H1 (cell line): ENCODE results near the gene LEMD2. TPM values are rescaled to one million over a fixed set of nuclear protein-coding genes. Genes with fewer than 3 reads are reported as not detected.

ENCODE experiments used
- CTCF ChIA-PET: fragments of 300-600 bp; sonication (Branson Sonifier 250); formaldehyde crosslinking; loops from one replicate; lab custom pipeline; 2021; ENCODE audit not compliant: partially characterized antibody; lab: Charles Lee
- POLR2A ChIA-PET: fragments of 300-600 bp; sonication (Branson Sonifier 250); formaldehyde crosslinking; loops from one replicate; lab custom pipeline; 2021; ENCODE audit warnings: inconsistent platforms; ENCODE audit not compliant: partially characterized antibody; lab: Charles Lee
- DNase-seq, 2 experiments: peaks; one replicate each; pipeline versions ENCODE4 v3.0.0 to v3.0.0-alpha.2; 2010 to 2022; ENCODE audit warnings: low spot score in 2 of 2, low read depth in 1 of 2, mixed read lengths in 1 of 2
- FAIRE-seq: peaks from 2 replicates; lab custom pipeline; 2011; peaks lifted over from hg19 to GRCh38; lab: Jason Lieb, UNC
- H2AFZ ChIP-seq: 2 replicates; pipeline ENCODE4 v1.8.1; 2012; ENCODE audit warnings: low read length, inconsistent platforms
- H2AK5ac ChIP-seq: 2 replicates; pipeline ENCODE4 v1.6.1; 2013; ENCODE audit warnings: low read depth, low read length
- H2BK120ac ChIP-seq: replicated peaks from 2 replicates; pipeline ENCODE3; 2013; ENCODE audit warnings: low read depth, low read length, inconsistent platforms
- H2BK12ac ChIP-seq: 2 replicates; pipeline ENCODE4 v1.6.1; 2013; ENCODE audit warnings: low read depth, low read length
- H2BK15ac ChIP-seq: 2 replicates; pipeline ENCODE4 v1.6.1; 2013; ENCODE audit warnings: low read length
- H2BK20ac ChIP-seq: 2 replicates; pipeline ENCODE4 v1.6.1; 2013; ENCODE audit warnings: low read length
- H2BK5ac ChIP-seq: 2 replicates; pipeline ENCODE4 v1.6.1; 2013; ENCODE audit warnings: low read depth, low read length
- H3K14ac ChIP-seq: 2 replicates; pipeline ENCODE4 v1.6.1; 2013; ENCODE audit warnings: inconsistent platforms; ENCODE audit not compliant: insufficient read length
- H3K18ac ChIP-seq: 2 replicates; pipeline ENCODE4 v1.6.1; 2013; ENCODE audit warnings: low read length; ENCODE audit errors: extremely low read depth
- H3K23ac ChIP-seq: 2 replicates; pipeline ENCODE4 v1.6.1; 2013; ENCODE audit warnings: inconsistent platforms; ENCODE audit not compliant: insufficient read length
- H3K23me2 ChIP-seq: 2 replicates; pipeline ENCODE4 v1.6.1; 2013; ENCODE audit warnings: low read depth, low read length
- H3K27ac ChIP-seq: 2 replicates; pipeline ENCODE4 v1.6.1; 2011; ENCODE audit warnings: low read depth, low read length, inconsistent platforms
- H3K27me3 ChIP-seq, 4 experiments: replicated peaks in 1 of 4; 1 replicate in 1 of 4; 2 replicates in 3 of 4; pipeline versions ENCODE4 v1.6.1 to v1.8.1; 2011 to 2013; ENCODE audit warnings: low read length in 3 of 4, mild to moderate bottlenecking in 3 of 4, inconsistent platforms in 2 of 4, mixed read lengths in 2 of 4, moderate library complexity in 1 of 4; ENCODE audit not compliant: control insufficient read depth in 3 of 4, insufficient read depth in 3 of 4; ENCODE audit errors: extremely low read depth in 1 of 4
- H3K36me3 ChIP-seq, 4 experiments: 2 replicates each; pipeline versions ENCODE4 v1.6.1 to v1.8.1; 2011 to 2013; ENCODE audit warnings: mild to moderate bottlenecking in 4 of 4, low read length in 3 of 4, moderate library complexity in 2 of 4, control low read depth in 1 of 4, inconsistent platforms in 1 of 4; ENCODE audit not compliant: insufficient read depth in 4 of 4, control insufficient read depth in 2 of 4
- H3K4ac ChIP-seq: replicated peaks from 2 replicates; pipeline ENCODE3; 2013; ENCODE audit warnings: low read length, low read depth, mixed read lengths, inconsistent platforms; ENCODE audit not compliant: insufficient read length
- H3K4me1 ChIP-seq, 4 experiments: replicated peaks in 1 of 4; 1 replicate in 1 of 4; 2 replicates in 3 of 4; pipeline versions ENCODE4 v1.6.1 to v1.8.1; 2011 to 2013; ENCODE audit warnings: low read length in 3 of 4, inconsistent platforms in 2 of 4, mixed read lengths in 1 of 4; ENCODE audit not compliant: insufficient read depth in 4 of 4, control insufficient read depth in 3 of 4
- H3K4me2 ChIP-seq, 2 experiments: 2 replicates each; pipeline versions ENCODE4 v1.6.1 to v1.8.1; 2011 to 2013; ENCODE audit warnings: low read depth in 2 of 2, low read length in 2 of 2, control low read depth in 1 of 2, inconsistent platforms in 1 of 2, mild to moderate bottlenecking in 1 of 2; ENCODE audit not compliant: insufficient read depth in 1 of 2
- H3K4me3 ChIP-seq, 4 experiments: fragments of 200-600, 300-600 bp in 1 of 4; sonication (generic), shearing (Covaris generic), sonication (Bioruptor Twin) in 1 of 4; 2 replicates each; pipeline versions ENCODE4 v1.5.1 to v1.8.1; 2011 to 2016; ENCODE audit warnings: low read length in 4 of 4, low read depth in 3 of 4, control low read depth in 2 of 4, inconsistent platforms in 2 of 4, mild to moderate bottlenecking in 2 of 4, mixed read lengths in 1 of 4, moderate library complexity in 1 of 4; ENCODE audit not compliant: insufficient read depth in 2 of 4; ENCODE audit errors: extremely low read depth in 1 of 4
- H3K56ac ChIP-seq: replicated peaks from 2 replicates; pipeline ENCODE3; 2013; ENCODE audit warnings: low read depth, mild to moderate bottlenecking, mixed read lengths, low read length, inconsistent platforms; ENCODE audit not compliant: insufficient read length
- H3K79me1 ChIP-seq: 2 replicates; pipeline ENCODE4 v1.6.1; 2013; ENCODE audit warnings: low read depth, low read length, control low read depth
- H3K79me2 ChIP-seq, 2 experiments: 2 replicates each; pipeline versions ENCODE4 v1.6.1 to v1.8.1; 2012 to 2013; ENCODE audit warnings: low read length in 2 of 2, mild to moderate bottlenecking in 2 of 2, inconsistent platforms in 1 of 2; ENCODE audit not compliant: insufficient read depth in 2 of 2, control insufficient read depth in 1 of 2
- H3K9ac ChIP-seq, 4 experiments: replicated peaks in 1 of 4; 1 replicate in 1 of 4; 2 replicates in 3 of 4; pipeline versions ENCODE4 v1.6.1 to v1.8.1; 2011 to 2013; ENCODE audit warnings: low read depth in 3 of 4, low read length in 3 of 4, control low read depth in 2 of 4, mild to moderate bottlenecking in 2 of 4, moderate library complexity in 2 of 4, inconsistent platforms in 1 of 4; ENCODE audit errors: extremely low read depth in 1 of 4
- H3K9me3 ChIP-seq, 2 experiments: 2 replicates each; pipeline versions ENCODE4 v1.6.1 to v1.8.1; 2012 to 2013; ENCODE audit warnings: mild to moderate bottlenecking in 2 of 2, moderate library complexity in 2 of 2, control low read depth in 1 of 2, inconsistent platforms in 1 of 2, low read depth in 1 of 2, low read length in 1 of 2, mixed read lengths in 1 of 2; ENCODE audit not compliant: insufficient read depth in 2 of 2
- H4K20me1 ChIP-seq, 2 experiments: replicated peaks in 1 of 2; 2 replicates each; pipeline versions ENCODE3 to v1.8.1; 2011 to 2013; ENCODE audit warnings: inconsistent platforms in 2 of 2, low read length in 2 of 2, mild to moderate bottlenecking in 1 of 2; ENCODE audit not compliant: insufficient read depth in 2 of 2, control insufficient read depth in 1 of 2
- H4K5ac ChIP-seq: 2 replicates; pipeline ENCODE4 v1.6.1; 2013; ENCODE audit warnings: low read length, low read depth, mixed read lengths, inconsistent platforms; ENCODE audit not compliant: insufficient read length
- H4K8ac ChIP-seq: 2 replicates; pipeline ENCODE4 v1.8.0; 2013; ENCODE audit warnings: mild to moderate bottlenecking, moderate library complexity, low read length, inconsistent platforms; ENCODE audit not compliant: insufficient read depth; ENCODE audit errors: extremely low read depth
- H4K91ac ChIP-seq: replicated peaks from 2 replicates; pipeline ENCODE3; 2013; ENCODE audit warnings: low read length, mixed read lengths, inconsistent platforms; ENCODE audit not compliant: insufficient read length
- CBX8 ChIP-seq: fragments of 300-800, 300-1000 bp; sonication (generic); IDR thresholded peaks from 2 replicates; pipeline ENCODE4 v1.7.1; 2016; ENCODE audit warnings: low read depth, low read length, borderline replicate concordance
- CTBP2 ChIP-seq: IDR thresholded peaks from 2 replicates; pipeline ENCODE4 v1.7.0; 2011; ENCODE audit warnings: borderline replicate concordance, mild to moderate bottlenecking, moderate library complexity, mixed read lengths, low read length; ENCODE audit not compliant: insufficient read depth, insufficient read length
- HDAC6 ChIP-seq: IDR thresholded peaks from one replicate; pipeline ENCODE4 v1.7.1; 2012; ENCODE audit warnings: low read depth, mild to moderate bottlenecking, inconsistent platforms, low read length, moderate library complexity
- JUN ChIP-seq: IDR thresholded peaks from 2 replicates; pipeline ENCODE4 v1.6.1; 2011; ENCODE audit warnings: low read depth, mild to moderate bottlenecking, improper control_type of control experiment, low read length
- NANOG ChIP-seq: IDR thresholded peaks from 2 replicates; pipeline ENCODE4 v1.6.1; 2011; ENCODE audit warnings: low read length, low read depth, mild to moderate bottlenecking, inconsistent platforms; ENCODE audit not compliant: insufficient read depth, poor library complexity, severe bottlenecking
- RAD21 ChIP-seq, 2 experiments: IDR thresholded peaks in 1 of 2; conservative IDR thresholded peaks in 1 of 2; 2 replicates each; pipeline ENCODE4 v1.6.1; 2011; ENCODE audit warnings: low read depth in 2 of 2, low read length in 2 of 2, improper control_type of control experiment in 1 of 2, inconsistent platforms in 1 of 2, mild to moderate bottlenecking in 1 of 2, moderate library complexity in 1 of 2
- SIRT6 ChIP-seq: IDR thresholded peaks from one replicate; pipeline ENCODE4 v1.7.1; 2012; ENCODE audit warnings: low read length, inconsistent platforms
- SIX5 ChIP-seq: IDR thresholded peaks from 2 replicates; pipeline ENCODE4 v1.6.1; 2011; ENCODE audit warnings: mild to moderate bottlenecking, low read depth, low read length
- SUZ12 ChIP-seq: fragments of 200-600 bp; sonication (generic); IDR thresholded peaks from 2 replicates; pipeline ENCODE4 v1.6.1; 2012; ENCODE audit warnings: mild to moderate bottlenecking, inconsistent platforms, low read length, moderate library complexity, mixed read lengths
- ZNF274 ChIP-seq: IDR thresholded peaks from 2 replicates; pipeline ENCODE4 v1.7.0; 2012; ENCODE audit warnings: low read length, borderline replicate concordance; ENCODE audit errors: extremely low read depth
- WGBS, 2 experiments: shearing (Covaris generic) in 1 of 2; methylation state at CpG; one replicate each; pipeline versions ENCODE4 v1.1.6 to v1.1.7; 2013 to 2015; ENCODE audit warnings: low lambda C conversion rate in 2 of 2, mixed read lengths in 2 of 2, inconsistent platforms in 1 of 2, low coverage in 1 of 2, missing lambda C conversion rate in 1 of 2; ENCODE audit not compliant: insufficient replicate concordance in 2 of 2, insufficient coverage in 1 of 2, insufficient read length in 1 of 2; ENCODE audit errors: extremely low coverage in 1 of 2, missing lambda C conversion rate in 1 of 2; 5-methylcytosine and 5-hydroxymethylcytosine counted together
- polyA plus RNA-seq, 7 experiments: library from polyadenylated mRNA; depleted of rRNA in 3 of 7; stranded (reverse) in 5 of 7; unstranded in 2 of 7; fragments of >200 nt in 5 of 7; fragments of 200-250 nt in 2 of 7; gene quantifications; 1 replicate in 5 of 7; 2 replicates in 1 of 7; 4 replicates in 1 of 7; pipeline versions ENCODE4 v1.2.1 to v1.2.3, GENCODE V29; 2011 to 2013; ENCODE audit warnings: missing spikeins in 2 of 7, mixed read lengths in 2 of 7
- total RNA-seq: library from RNA; stranded (reverse); fragmentation: NEBNext Ultra II Directional; extraction: Animal tissue kit (Norgen Biotek cat#: 25700); gene quantifications from 2 replicates; pipeline ENCODE4 v1.2.1, GENCODE V29; 2021

LEMD2 gene
- total and polyA plus RNA-seq, 2 of the 8 experiments (the other 6 are each of a cell fraction or from before 2014, with no cell fraction given), result 32.7 to 57.3 TPM

DNA sequence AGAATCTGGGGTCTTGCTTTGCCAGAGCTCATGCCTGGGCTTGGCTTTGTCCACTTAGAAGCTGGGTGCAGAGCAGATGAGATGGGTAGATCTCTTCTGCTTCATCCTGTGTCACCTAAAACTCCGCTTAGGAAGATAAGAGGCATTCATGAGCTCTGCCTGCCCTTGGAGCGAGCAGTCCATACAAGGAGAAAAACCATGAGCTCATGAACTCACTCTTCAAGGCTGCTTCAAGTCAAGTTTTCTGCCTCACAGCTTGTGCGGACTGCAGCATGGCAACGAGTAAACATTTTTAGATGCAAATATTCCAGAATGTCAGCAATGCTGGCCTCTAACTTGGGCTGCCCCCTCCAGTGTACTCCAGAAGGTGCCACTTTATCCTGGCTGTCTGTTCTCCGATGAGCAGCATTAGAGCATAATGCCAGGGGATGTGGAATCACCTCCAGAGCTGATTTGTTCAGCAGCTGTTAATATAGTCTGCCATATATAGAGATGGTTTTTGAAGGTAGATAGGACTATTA lies 66.8 kb downstream of the LEMD2 start:
- H2AK5ac ChIP-seq, result no peak overlapping the region
- no peak overlapping the region for H4K91ac ChIP-seq
- WGBS, 2 experiments, result 93% methylated on average over 5 of the region's 5 CpGs; no CpG with 5 or more reads in 1 of the 2 experiments
- H3K4me1 ChIP-seq, result peaks cover 2 to 8% (median 4%) of the 10 kb centered on the region in 4 experiments; a peak in 6 of 7 replicates
- H3K14ac ChIP-seq, result no peak overlapping the region
- no peaks in the 10 kb centered on the region for H3K9me3 ChIP-seq
- ChIA-PET CTCF (interaction anchor here (0.7 to 3.5 kb wide), 10 partner anchors 10 to 333 kb away, joined by 3 to 14 read pairs (median 4); partner anchors contain the start of gene UQCC2), POLR2A (interaction anchor here (2.8 kb wide), 1 partner anchor 11 kb away, joined by 15 read pairs; the partner anchor contains the start of gene UQCC2)
- H3K56ac ChIP-seq, result no peak overlapping the region
- H3K23ac ChIP-seq, result no peak overlapping the region
- H4K5ac ChIP-seq, result no peak overlapping the region
- no peak overlapping the region for H2BK12ac ChIP-seq
- H3K4me3 ChIP-seq, result no peak overlapping the region
- H3K79me1 ChIP-seq, result no peaks in the 10 kb centered on the region
- H2BK5ac ChIP-seq, result no peak overlapping the region
- H3K4me2 ChIP-seq, result no peak overlapping the region
- no peak overlapping the region for H2BK120ac ChIP-seq
- no peaks in the 10 kb centered on the region for H3K27me3 ChIP-seq
- no peak overlapping the region for H2BK20ac ChIP-seq
- H4K8ac ChIP-seq, result no peak overlapping the region
- no peak overlapping the region for H3K9ac ChIP-seq
- no peak overlapping the region for H2AFZ ChIP-seq
- no peaks in the 10 kb centered on the region for H3K36me3 ChIP-seq
- no peak overlapping the region for H3K18ac ChIP-seq
- no peaks in the 10 kb centered on the region for H4K20me1 ChIP-seq
- no peak overlapping the region for H3K27ac ChIP-seq
- H3K4ac ChIP-seq, result no peak overlapping the region
- DNase-seq, result no peak
- no peak overlapping the region for H2BK15ac ChIP-seq
- H3K23me2 ChIP-seq, result no peaks in the 10 kb centered on the region
- no peak for FAIRE-seq
- no peaks in the 10 kb centered on the region for H3K79me2 ChIP-seq
- TF ChIP-seq JUN, result no peak
- TF ChIP-seq ZNF274, result no peak
- no peak for TF ChIP-seq SIX5
- TF ChIP-seq RAD21 (IDR thresholded peaks at IDR 0.05 in 1 of 2, conservative IDR thresholded peaks at IDR 0.05 in 1 of 2; ENCODE audit: low read depth in 2 of 2, low read length in 2 of 2), result no peak
- no peak for TF ChIP-seq NANOG
- TF ChIP-seq CBX8, result no peak
- TF ChIP-seq HDAC6, result no peak
- TF ChIP-seq CTBP2, result no peak
- TF ChIP-seq SUZ12, result no peak
- no peak for TF ChIP-seq SIRT6
